ENCODE data around the gene MC1R. TPM values are rescaled to one million over a fixed set of nuclear protein-coding genes. Genes with fewer than 3 reads are reported as not detected.

The MC1R gene
- total RNA-seq, 2 experiments from 2014 or later = 6.7 to 6.9 TPM

GRCh38 chr16:89903908-89904515 is 14.7 kb upstream of the MC1R start:
- Mint-ChIP-seq H3K4me3 (no peak overlapping the region), H3K4me1 (ENCODE audit: low read depth) (no peaks in the 10 kb centered on the region), H3K27me3 (no peaks in the 10 kb centered on the region), H3K9me3 (no peaks in the 10 kb centered on the region), H3K36me3 (ENCODE audit: low read depth) (peaks cover 62% of the 10 kb centered on the region), H3K27ac (no peak overlapping the region)
- H3K9me3 ChIP-seq (ENCODE audit: control insufficient read depth in 1 of 2, insufficient read depth in 1 of 2, low read length in 2 of 2) = no peaks in the 10 kb centered on the region
- POLR2A ChIA-PET = no interaction called here
- TF ChIP-seq, protein P1, sequence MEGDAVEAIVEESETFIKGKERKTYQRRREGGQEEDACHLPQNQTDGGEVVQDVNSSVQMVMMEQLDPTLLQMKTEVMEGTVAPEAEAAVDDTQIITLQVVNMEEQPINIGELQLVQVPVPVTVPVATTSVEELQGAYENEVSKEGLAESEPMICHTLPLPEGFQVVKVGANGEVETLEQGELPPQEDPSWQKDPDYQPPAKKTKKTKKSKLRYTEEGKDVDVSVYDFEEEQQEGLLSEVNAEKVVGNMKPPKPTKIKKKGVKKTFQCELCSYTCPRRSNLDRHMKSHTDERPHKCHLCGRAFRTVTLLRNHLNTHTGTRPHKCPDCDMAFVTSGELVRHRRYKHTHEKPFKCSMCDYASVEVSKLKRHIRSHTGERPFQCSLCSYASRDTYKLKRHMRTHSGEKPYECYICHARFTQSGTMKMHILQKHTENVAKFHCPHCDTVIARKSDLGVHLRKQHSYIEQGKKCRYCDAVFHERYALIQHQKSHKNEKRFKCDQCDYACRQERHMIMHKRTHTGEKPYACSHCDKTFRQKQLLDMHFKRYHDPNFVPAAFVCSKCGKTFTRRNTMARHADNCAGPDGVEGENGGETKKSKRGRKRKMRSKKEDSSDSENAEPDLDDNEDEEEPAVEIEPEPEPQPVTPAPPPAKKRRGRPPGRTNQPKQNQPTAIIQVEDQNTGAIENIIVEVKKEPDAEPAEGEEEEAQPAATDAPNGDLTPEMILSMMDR (IDR thresholded peaks at IDR 0.05) = no peak
- no peaks in the 10 kb centered on the region for H3K27me3 ChIP-seq (ENCODE audit: control insufficient read depth in 1 of 2, insufficient read depth in 2 of 2, low read length in 2 of 2)
- no peak overlapping the region for H3K4me3 ChIP-seq (ENCODE audit: low read length)
- H3K36me3 ChIP-seq (ENCODE audit: insufficient read depth, low read length) = peaks cover 72% of the 10 kb centered on the region
- H3K27ac ChIP-seq (ENCODE audit: low read depth in 1 of 2, low read length in 2 of 2) = no peak overlapping the region
- intact Hi-C loops (cut with DNase I, micrococcal nuclease) = no loop called here
- no peak for ATAC-seq (ENCODE audit: poor library complexity)
- DNase-seq = no peak
- no peaks in the 10 kb centered on the region for H3K4me1 ChIP-seq (ENCODE audit: insufficient read depth, low read length)
- CTCF ChIA-PET = no interaction called here

DNA sequence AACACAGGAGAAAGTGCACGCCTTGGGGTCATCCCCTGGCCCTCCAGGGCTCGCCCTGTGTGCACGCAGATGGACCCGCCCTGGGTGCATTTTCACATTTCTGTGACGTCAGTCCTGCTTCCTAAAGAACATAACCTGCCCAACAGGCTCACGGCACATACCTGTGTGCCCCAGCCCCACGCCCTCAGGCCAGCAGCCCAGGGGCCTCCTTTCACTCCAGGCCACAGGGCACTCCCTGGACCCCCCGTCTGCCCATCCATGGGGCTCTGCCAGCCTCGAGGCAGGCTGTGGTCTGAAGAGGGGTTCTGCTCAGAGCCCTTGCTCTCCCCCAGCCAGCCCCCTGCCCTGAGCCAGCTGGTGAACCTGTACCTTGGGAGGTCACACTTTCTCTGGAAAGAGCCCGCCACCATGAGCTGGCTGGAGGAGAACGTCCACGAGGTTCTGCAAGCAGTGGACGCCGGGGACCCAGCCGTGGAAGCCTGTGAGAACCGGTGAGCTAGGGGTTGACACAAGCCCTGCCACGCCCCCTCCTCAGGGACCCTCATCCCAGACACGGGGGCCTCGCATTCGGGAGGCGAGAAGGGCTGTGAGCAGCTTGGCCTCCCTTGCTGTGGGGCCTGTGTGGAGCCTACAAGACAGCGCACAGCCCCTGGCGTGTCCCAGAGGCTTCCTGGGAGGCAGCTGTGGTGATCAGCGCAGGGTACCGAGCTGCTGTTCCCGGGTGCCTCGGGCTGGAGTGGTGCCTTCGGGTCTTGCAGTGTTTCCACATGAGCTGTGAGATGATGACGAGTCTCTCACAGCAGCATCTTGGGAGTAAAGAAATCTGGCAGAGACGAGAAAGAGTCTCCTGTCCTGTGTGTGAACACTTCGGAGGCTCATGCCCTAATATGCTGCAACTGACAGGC is 13.8 kb upstream of the MC1R start:
- intact Hi-C loops (cut with DNase I, micrococcal nuclease) = no loop called here
- no peak for ATAC-seq (ENCODE audit: poor library complexity)
- POLR2A ChIA-PET = no interaction called here
- H3K4me3 ChIP-seq (ENCODE audit: low read length) = no peak overlapping the region
- no peak overlapping the region for H3K27ac ChIP-seq (ENCODE audit: low read depth in 1 of 2, low read length in 2 of 2)
- TF ChIP-seq, protein P1 (IDR thresholded peaks at IDR 0.05) = no peak
- peaks cover 3% of the 10 kb centered on the region for H3K4me1 ChIP-seq (ENCODE audit: insufficient read depth, low read length)
- Mint-ChIP-seq H3K36me3 (ENCODE audit: low read depth) (peaks cover 60% of the 10 kb centered on the region), H3K27me3 (no peaks in the 10 kb centered on the region), H3K9me3 (no peaks in the 10 kb centered on the region), H3K4me3 (no peak overlapping the region), H3K27ac (no peak overlapping the region), H3K4me1 (ENCODE audit: low read depth) (peaks cover 3% of the 10 kb centered on the region)
- no peaks in the 10 kb centered on the region for H3K9me3 ChIP-seq (ENCODE audit: control insufficient read depth in 1 of 2, insufficient read depth in 1 of 2, low read length in 2 of 2)
- peaks cover 66% of the 10 kb centered on the region for H3K36me3 ChIP-seq (ENCODE audit: insufficient read depth, low read length)
- no peaks in the 10 kb centered on the region for H3K27me3 ChIP-seq (ENCODE audit: control insufficient read depth in 1 of 2, insufficient read depth in 2 of 2, low read length in 2 of 2)
- DNase-seq = no peak
- CTCF ChIA-PET = no interaction called here

- ATAC-seq (ENCODE audit: poor library complexity) = no peak
- H3K27me3 ChIP-seq (ENCODE audit: control insufficient read depth in 1 of 2, insufficient read depth in 2 of 2, low read length in 2 of 2) = no peaks in the 10 kb centered on the region
- Mint-ChIP-seq H3K36me3 (ENCODE audit: low read depth) (peaks cover 58% of the 10 kb centered on the region), H3K4me1 (ENCODE audit: low read depth) (peaks cover 3% of the 10 kb centered on the region), H3K4me3 (no peak overlapping the region), H3K27me3 (no peaks in the 10 kb centered on the region), H3K27ac (no peak overlapping the region), H3K9me3 (no peaks in the 10 kb centered on the region)
- H3K9me3 ChIP-seq (ENCODE audit: control insufficient read depth in 1 of 2, insufficient read depth in 1 of 2, low read length in 2 of 2) = no peaks in the 10 kb centered on the region
- ChIA-PET POLR2A (no interaction called here), CTCF (no interaction called here)
- peaks cover 60% of the 10 kb centered on the region for H3K36me3 ChIP-seq (ENCODE audit: insufficient read depth, low read length)
- no peak overlapping the region for H3K4me3 ChIP-seq (ENCODE audit: low read length)
- no peak overlapping the region for H3K27ac ChIP-seq (ENCODE audit: low read depth in 1 of 2, low read length in 2 of 2)
- intact Hi-C loops (cut with DNase I, micrococcal nuclease) = no loop called here
- peak in 1 of 14 experiments; percentile 21 for DNase-seq
- H3K4me1 ChIP-seq (ENCODE audit: insufficient read depth, low read length) = peaks cover 11% of the 10 kb centered on the region
- TF ChIP-seq, protein P1 (IDR thresholded peaks at IDR 0.05) = no peak
These were observed 13.0 kb upstream of the MC1R start for GRCh38 chr16:89905511-89906139.
